ENCODE measurements around the gene STMN1.

Gene STMN1

DNA sequence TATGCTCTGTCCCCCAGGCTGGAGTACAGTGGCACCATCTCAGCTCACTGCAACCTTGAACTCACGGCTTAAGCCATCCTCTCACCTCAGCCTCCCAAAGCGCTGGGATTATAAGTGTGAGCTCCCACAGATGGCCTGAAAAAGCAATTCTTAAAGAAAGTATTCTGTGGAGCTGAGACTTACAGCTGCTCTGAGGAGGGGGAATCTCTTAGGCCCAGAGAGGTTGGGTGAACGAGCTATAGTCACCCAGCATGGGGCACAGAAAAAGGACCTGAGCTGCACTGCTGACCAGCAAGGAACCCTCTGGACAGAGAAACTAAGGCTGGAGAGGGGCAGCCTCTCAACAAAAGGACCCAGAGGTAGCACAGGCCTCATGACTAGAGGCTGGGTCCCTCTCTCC lies 32.0 kb downstream of the STMN1 start:
- TF ChIP-seq, protein P1, sequence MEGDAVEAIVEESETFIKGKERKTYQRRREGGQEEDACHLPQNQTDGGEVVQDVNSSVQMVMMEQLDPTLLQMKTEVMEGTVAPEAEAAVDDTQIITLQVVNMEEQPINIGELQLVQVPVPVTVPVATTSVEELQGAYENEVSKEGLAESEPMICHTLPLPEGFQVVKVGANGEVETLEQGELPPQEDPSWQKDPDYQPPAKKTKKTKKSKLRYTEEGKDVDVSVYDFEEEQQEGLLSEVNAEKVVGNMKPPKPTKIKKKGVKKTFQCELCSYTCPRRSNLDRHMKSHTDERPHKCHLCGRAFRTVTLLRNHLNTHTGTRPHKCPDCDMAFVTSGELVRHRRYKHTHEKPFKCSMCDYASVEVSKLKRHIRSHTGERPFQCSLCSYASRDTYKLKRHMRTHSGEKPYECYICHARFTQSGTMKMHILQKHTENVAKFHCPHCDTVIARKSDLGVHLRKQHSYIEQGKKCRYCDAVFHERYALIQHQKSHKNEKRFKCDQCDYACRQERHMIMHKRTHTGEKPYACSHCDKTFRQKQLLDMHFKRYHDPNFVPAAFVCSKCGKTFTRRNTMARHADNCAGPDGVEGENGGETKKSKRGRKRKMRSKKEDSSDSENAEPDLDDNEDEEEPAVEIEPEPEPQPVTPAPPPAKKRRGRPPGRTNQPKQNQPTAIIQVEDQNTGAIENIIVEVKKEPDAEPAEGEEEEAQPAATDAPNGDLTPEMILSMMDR (IDR thresholded peaks at IDR 0.05; ENCODE audit: control extremely low read depth, extremely low read depth, low read depth, missing control alignments): no peak
- ChIA-PET POLR2A (no interaction called here), CTCF (interaction anchor here (0.8 to 4.7 kb wide), 4 partner anchors 9 to 447 kb away, joined by 3 to 34 read pairs (median 5); no protein-coding TSS in a partner anchor)
- DNase-seq (ENCODE audit: extremely low spot score): no peak

DNA sequence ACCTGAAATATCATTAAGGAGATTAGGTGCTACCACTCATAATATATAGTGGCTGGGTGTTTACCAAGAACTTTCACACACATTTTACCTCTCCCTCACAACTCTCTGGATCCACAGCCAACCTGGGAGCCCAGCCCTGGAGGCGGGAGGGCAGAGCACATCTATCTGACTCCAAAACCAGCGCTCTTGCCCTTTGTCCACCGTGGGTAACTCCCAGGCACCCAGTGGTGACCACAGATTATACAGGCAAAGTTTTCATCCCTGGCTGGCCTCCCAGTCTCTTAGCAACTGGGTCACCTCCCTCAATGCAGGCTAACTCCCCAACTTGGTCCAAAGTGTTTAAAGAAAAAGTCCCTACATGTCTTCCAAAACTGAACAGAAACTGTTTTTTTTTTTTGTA lies 33.1 kb downstream of the STMN1 start:
- CTCF ChIA-PET: interaction anchor here (1.3 to 1.7 kb wide), 2 partner anchors 9 to 22 kb away, joined by 3 to 6 read pairs; no protein-coding TSS in a partner anchor

DNA sequence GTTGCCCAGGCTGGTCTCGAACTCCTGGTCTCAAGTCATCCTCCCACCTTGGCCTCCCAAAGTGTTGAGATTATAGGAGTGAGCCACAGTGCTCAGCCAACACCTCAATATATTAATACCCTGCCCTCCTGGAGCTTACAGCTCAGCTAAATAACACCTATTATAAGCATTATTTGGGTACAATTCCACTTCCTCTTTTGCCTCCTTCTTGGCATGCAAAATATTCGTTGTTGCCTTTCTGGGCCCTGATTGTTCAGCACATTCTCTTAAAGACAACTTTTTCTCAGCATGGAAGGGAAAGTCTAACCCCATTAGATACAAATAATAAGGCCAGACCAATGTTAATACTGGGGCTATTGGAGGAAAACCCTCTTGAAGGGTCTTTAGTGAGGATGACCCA lies 33.5 kb downstream of the STMN1 start:
- CTCF ChIA-PET: interaction anchor here (1.3 to 1.7 kb wide), 2 partner anchors 9 to 23 kb away, joined by 3 to 6 read pairs; no protein-coding TSS in a partner anchor
- no peak for DNase-seq (ENCODE audit: extremely low spot score)
- TF ChIP-seq, protein P1 (IDR thresholded peaks at IDR 0.05; ENCODE audit: control extremely low read depth, extremely low read depth, low read depth, missing control alignments): no peak

More for the DNA sequence above, 33.1 kb downstream of the STMN1 start:
- no peak for DNase-seq (ENCODE audit: extremely low spot score)
- POLR2A ChIA-PET: interaction anchor here (0.5 kb wide), 1 partner anchor 14 kb away, joined by 3 read pairs; the partner anchor contains the start of gene AUNIP
- TF ChIP-seq, protein P1 (IDR thresholded peaks at IDR 0.05; ENCODE audit: control extremely low read depth, extremely low read depth, low read depth, missing control alignments): no peak

DNA sequence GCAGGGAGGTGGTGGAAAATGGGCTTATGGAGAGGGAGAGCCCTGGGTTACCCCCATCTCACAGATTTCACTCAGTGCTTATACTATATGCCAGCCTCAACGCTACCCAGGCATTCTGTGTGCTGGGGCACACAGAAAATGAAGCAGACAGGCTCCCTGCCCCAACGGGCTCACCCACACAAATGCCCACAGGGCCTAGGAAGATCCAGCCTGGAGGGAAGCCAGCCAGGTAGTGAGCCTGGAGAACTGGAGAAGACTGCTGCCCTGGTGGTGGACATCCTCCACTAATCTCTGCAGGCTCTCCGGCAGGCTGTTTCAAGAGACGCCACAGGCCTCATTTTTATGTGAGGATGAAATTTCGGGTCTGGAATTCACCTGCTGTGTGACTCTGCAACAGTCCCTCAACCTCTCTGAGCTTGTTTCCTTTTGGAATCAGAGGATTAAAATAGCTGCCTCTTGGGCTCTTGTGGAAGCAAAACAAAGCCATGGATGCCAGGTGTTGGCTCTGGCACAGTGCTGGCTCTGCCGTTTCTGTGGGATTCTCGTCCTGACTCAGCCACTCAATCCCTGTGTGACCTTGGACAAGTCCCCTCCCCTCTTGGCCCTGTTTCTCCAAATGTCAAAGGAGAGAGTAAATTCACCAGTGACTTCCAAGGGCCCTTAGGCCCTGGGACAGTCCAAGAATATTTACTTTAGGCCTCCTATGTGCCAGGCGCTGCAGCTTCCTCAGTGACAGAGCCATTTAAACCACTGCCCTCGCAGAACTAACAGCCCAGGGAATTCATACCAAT lies 34.3 kb downstream of the STMN1 start:
- TF ChIP-seq, protein P1 (IDR thresholded peaks at IDR 0.05; ENCODE audit: control extremely low read depth, extremely low read depth, low read depth, missing control alignments): no peak
- no peak for DNase-seq (ENCODE audit: extremely low spot score)
- CTCF ChIA-PET: interaction anchor here (1.3 to 1.7 kb wide), 2 partner anchors 8 to 24 kb away, joined by 3 to 6 read pairs; no protein-coding TSS in a partner anchor
- POLR2A ChIA-PET: no interaction called here

More for the DNA sequence above, 33.5 kb downstream of the STMN1 start:
- POLR2A ChIA-PET: interaction anchor here (0.5 kb wide), 1 partner anchor 13 kb away, joined by 3 read pairs; the partner anchor contains the start of gene AUNIP

DNA sequence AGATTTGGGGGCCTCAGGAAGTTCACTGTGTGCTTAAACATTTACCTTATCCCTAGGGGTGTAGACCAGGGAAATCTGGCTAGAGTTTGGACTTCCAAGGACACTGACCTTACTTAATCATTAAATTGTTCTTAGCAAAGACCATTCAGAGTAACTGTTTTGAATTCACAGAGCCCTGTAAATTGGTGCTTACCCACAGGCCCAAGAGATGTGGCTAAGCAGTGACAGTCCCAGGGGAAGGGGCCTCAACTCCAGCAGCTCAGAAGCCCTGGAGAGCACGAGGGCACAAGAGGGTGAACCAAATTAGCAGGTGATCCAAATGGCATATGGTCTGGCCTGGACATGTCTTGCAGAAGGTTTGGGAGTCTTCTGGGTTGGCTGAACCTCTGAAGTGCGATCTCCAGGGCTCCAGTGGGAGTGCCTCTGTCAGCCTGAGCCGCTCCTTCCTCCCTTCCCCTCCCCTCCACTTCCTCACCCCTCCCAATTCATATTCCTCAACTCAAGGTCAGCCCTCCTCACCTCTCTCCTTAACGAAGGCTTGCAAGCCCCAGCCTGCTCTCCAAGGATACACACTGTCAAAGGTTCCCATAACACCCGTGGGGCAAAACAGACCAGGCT lies 35.0 kb downstream of the STMN1 start:
- DNase-seq (ENCODE audit: extremely low spot score): no peak
- ChIA-PET CTCF (interaction anchor here (0.9 to 1.7 kb wide), 4 partner anchors 7 to 34 kb away, joined by 3 to 6 read pairs (median 4); no protein-coding TSS in a partner anchor), POLR2A (no interaction called here)
- TF ChIP-seq, protein P1 (IDR thresholded peaks at IDR 0.05; ENCODE audit: control extremely low read depth, extremely low read depth, low read depth, missing control alignments): no peak

DNA sequence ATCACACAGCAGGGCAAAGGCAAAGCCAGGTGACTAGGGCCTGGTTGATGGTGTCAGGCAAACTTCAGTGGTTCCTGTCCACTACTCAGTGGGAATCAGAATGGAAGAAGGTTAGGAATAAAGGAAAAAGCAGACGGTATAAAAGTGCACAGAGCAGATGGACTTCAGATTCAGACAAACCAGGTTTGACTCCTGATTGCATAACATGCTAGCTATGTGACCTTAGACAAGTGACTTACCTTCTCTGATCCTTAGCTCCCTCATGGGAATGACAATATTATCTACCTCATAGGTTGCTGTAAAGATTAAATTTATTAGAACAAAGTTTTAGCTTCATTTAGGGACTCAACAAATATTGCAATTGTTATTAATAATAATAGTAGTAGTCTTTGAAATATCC lies 35.6 kb downstream of the STMN1 start:
- TF ChIP-seq, protein P1 (IDR thresholded peaks at IDR 0.05; ENCODE audit: control extremely low read depth, extremely low read depth, low read depth, missing control alignments): no peak
- CTCF ChIA-PET: interaction anchor here (0.9 to 1.4 kb wide), 3 partner anchors 10 to 34 kb away, joined by 3 to 4 read pairs (median 3); no protein-coding TSS in a partner anchor
- POLR2A ChIA-PET: no interaction called here
- no peak for DNase-seq (ENCODE audit: extremely low spot score)
